ENCODE measurements around the gene INO80E. TPM values are rescaled to one million over a fixed set of nuclear protein-coding genes. Genes with fewer than 3 reads are reported as not detected.

Gene INO80E
- total RNA-seq, 1 donor from 2014 or later = 71.4 TPM

- no peak for DNase-seq
- peak overlapping the region; percentile 95 for H3K4me3 Mint-ChIP-seq (ENCODE audit: unreplicated experiment)
- H3K9me3 Mint-ChIP-seq (ENCODE audit: unreplicated experiment) = peaks cover 6% of the 10 kb centered on the region
- peaks cover 4% of the 10 kb centered on the region for H3K36me3 Mint-ChIP-seq (ENCODE audit: unreplicated experiment)
- peak overlapping the region; percentile 62 for H3K27ac Mint-ChIP-seq (ENCODE audit: unreplicated experiment)
- H3K27me3 Mint-ChIP-seq (ENCODE audit: unreplicated experiment) = peaks cover 2% of the 10 kb centered on the region
- no peaks in the 10 kb centered on the region for H3K4me1 Mint-ChIP-seq (ENCODE audit: low read depth, unreplicated experiment)
- TF ChIP-seq CTCF (IDR thresholded peaks at IDR 0.05; ENCODE audit: partially characterized antibody, unreplicated experiment) = no peak
Observed at GRCh38 chr16:29962344-29962994, 33.6 kb upstream of the INO80E start.

GRCh38 chr16:29963021-29963743 lies 32.9 kb upstream of the INO80E start:
- TF ChIP-seq CTCF (IDR thresholded peaks at IDR 0.05; ENCODE audit: partially characterized antibody, unreplicated experiment) = no peak
- Mint-ChIP-seq H3K36me3 (ENCODE audit: unreplicated experiment) (peaks cover 4% of the 10 kb centered on the region), H3K27me3 (ENCODE audit: unreplicated experiment) (peaks cover 2% of the 10 kb centered on the region), H3K4me1 (ENCODE audit: low read depth, unreplicated experiment) (no peaks in the 10 kb centered on the region), H3K4me3 (ENCODE audit: unreplicated experiment) (peak overlapping the region; percentile 95), H3K9me3 (ENCODE audit: unreplicated experiment) (peaks cover 6% of the 10 kb centered on the region), H3K27ac (ENCODE audit: unreplicated experiment) (no peak overlapping the region)
- DNase-seq = no peak

- DNase-seq = no peak
- Mint-ChIP-seq H3K9me3 (ENCODE audit: unreplicated experiment) (peaks cover 6% of the 10 kb centered on the region), H3K4me3 (ENCODE audit: unreplicated experiment) (no peak overlapping the region), H3K27ac (ENCODE audit: unreplicated experiment) (no peak overlapping the region), H3K4me1 (ENCODE audit: low read depth, unreplicated experiment) (peaks cover 2% of the 10 kb centered on the region), H3K36me3 (ENCODE audit: unreplicated experiment) (peaks cover 8% of the 10 kb centered on the region), H3K27me3 (ENCODE audit: unreplicated experiment) (peaks cover 3% of the 10 kb centered on the region)
- no peak for TF ChIP-seq CTCF (IDR thresholded peaks at IDR 0.05; ENCODE audit: partially characterized antibody, unreplicated experiment)
Observed at GRCh38 chr16:29968205-29968604, 27.8 kb upstream of the INO80E start.

GRCh38 chr16:29971304-29971703 lies 24.7 kb upstream of the INO80E start:
- Mint-ChIP-seq H3K27me3 (ENCODE audit: unreplicated experiment) (peaks cover 8% of the 10 kb centered on the region), H3K4me3 (ENCODE audit: unreplicated experiment) (no peak overlapping the region), H3K9me3 (ENCODE audit: unreplicated experiment) (peaks cover 17% of the 10 kb centered on the region), H3K36me3 (ENCODE audit: unreplicated experiment) (peaks cover 4% of the 10 kb centered on the region), H3K4me1 (ENCODE audit: low read depth, unreplicated experiment) (peaks cover 18% of the 10 kb centered on the region), H3K27ac (ENCODE audit: unreplicated experiment) (no peak overlapping the region)
- no peak for DNase-seq
- no peak for TF ChIP-seq CTCF (IDR thresholded peaks at IDR 0.05; ENCODE audit: partially characterized antibody, unreplicated experiment)

- Mint-ChIP-seq H3K9me3 (ENCODE audit: unreplicated experiment) (peaks cover 17% of the 10 kb centered on the region), H3K27ac (ENCODE audit: unreplicated experiment) (no peak overlapping the region), H3K27me3 (ENCODE audit: unreplicated experiment) (peaks cover 8% of the 10 kb centered on the region), H3K4me3 (ENCODE audit: unreplicated experiment) (peak overlapping the region; percentile 40), H3K36me3 (ENCODE audit: unreplicated experiment) (peaks cover 4% of the 10 kb centered on the region), H3K4me1 (ENCODE audit: low read depth, unreplicated experiment) (peaks cover 26% of the 10 kb centered on the region)
- no peak for TF ChIP-seq CTCF (IDR thresholded peaks at IDR 0.05; ENCODE audit: partially characterized antibody, unreplicated experiment)
- no peak for DNase-seq
Observed at GRCh38 chr16:29972500-29972899, 23.5 kb upstream of the INO80E start.
